B cell (primary cell): ENCODE results near the gene ADRB1.

ENCODE experiments used
- EZH2 ChIP-seq: IDR thresholded peaks from 2 replicates; pipeline ENCODE4 v1.6.1; 2012; ENCODE audit warnings: borderline replicate concordance, low read depth, mild to moderate bottlenecking, moderate library complexity, low read length; ENCODE audit not compliant: insufficient read depth, poor library complexity, severe bottlenecking
- TF ChIP-seq, protein P1 (sequence below): fragments of 200-600 bp; IDR thresholded peaks from one replicate; pipeline ENCODE4 v1.8.0; 2022; ENCODE audit warnings: antibody characterized with exemption, mild to moderate bottlenecking

GRCh38 chr10:114053946-114054345 lies 10.3 kb downstream of the ADRB1 start:
- TF ChIP-seq, protein P1, sequence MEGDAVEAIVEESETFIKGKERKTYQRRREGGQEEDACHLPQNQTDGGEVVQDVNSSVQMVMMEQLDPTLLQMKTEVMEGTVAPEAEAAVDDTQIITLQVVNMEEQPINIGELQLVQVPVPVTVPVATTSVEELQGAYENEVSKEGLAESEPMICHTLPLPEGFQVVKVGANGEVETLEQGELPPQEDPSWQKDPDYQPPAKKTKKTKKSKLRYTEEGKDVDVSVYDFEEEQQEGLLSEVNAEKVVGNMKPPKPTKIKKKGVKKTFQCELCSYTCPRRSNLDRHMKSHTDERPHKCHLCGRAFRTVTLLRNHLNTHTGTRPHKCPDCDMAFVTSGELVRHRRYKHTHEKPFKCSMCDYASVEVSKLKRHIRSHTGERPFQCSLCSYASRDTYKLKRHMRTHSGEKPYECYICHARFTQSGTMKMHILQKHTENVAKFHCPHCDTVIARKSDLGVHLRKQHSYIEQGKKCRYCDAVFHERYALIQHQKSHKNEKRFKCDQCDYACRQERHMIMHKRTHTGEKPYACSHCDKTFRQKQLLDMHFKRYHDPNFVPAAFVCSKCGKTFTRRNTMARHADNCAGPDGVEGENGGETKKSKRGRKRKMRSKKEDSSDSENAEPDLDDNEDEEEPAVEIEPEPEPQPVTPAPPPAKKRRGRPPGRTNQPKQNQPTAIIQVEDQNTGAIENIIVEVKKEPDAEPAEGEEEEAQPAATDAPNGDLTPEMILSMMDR: no peak
- TF ChIP-seq EZH2: no peak
